ENCODE results near the gene SLC25A36.

DNA sequence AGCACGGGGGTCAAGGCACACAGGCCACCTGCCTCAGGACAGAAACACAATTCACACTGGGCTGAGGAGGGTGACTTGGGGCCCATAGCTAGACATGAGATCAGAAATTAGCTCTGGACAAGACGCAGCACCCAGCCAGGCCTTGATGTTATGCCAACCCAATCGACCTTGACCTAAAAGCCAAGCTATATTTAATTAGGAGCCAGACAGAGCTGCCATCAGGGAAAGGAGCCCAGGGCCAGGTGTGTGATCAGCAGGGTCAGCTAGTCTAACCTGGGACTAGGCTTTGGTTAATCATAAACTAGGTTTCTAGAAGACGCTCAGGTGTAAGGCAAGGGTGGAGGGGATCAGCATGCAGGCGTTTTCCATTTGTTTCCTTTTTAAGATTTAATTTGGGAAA is 23.9 kb upstream of the SLC25A36 start:
- TF ChIP-seq, protein P1, sequence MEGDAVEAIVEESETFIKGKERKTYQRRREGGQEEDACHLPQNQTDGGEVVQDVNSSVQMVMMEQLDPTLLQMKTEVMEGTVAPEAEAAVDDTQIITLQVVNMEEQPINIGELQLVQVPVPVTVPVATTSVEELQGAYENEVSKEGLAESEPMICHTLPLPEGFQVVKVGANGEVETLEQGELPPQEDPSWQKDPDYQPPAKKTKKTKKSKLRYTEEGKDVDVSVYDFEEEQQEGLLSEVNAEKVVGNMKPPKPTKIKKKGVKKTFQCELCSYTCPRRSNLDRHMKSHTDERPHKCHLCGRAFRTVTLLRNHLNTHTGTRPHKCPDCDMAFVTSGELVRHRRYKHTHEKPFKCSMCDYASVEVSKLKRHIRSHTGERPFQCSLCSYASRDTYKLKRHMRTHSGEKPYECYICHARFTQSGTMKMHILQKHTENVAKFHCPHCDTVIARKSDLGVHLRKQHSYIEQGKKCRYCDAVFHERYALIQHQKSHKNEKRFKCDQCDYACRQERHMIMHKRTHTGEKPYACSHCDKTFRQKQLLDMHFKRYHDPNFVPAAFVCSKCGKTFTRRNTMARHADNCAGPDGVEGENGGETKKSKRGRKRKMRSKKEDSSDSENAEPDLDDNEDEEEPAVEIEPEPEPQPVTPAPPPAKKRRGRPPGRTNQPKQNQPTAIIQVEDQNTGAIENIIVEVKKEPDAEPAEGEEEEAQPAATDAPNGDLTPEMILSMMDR (IDR thresholded peaks at IDR 0.05) = no peak
- TF ChIP-seq POLR2A (IDR thresholded peaks at IDR 0.05) = no peak

All from Peyer's patch (tissue), 4 donors.